CD4-positive, alpha-beta T cell treated with Interleukin-17A for 4 hours (primary cell): Measurements from ENCODE around the gene RPL6.
"Not testable (repeated sequence)": the region's sequence is repeated elsewhere in the genome, so short reads cannot be mapped to it uniquely, and the experiment has no call there.

Experiments used
- DNase-seq: peaks from one replicate; pipeline ENCODE4 v3.0.0-alpha.2; 2020; ENCODE audit warnings: mixed read lengths

The RPL6 gene

GRCh38 chr12:112419297-112420133 is 10.1 kb upstream of the RPL6 start:
- no peak for DNase-seq

- DNase-seq: peak; percentile 89
These were observed 9.3 kb upstream of the RPL6 start, which contains the start of gene PTPN11 for GRCh38 chr12:112418608-112419296. PTPN11 (plus strand) TSS chr12:112418947; CDS start chr12:112419112, 165 bp downstream.

- DNase-seq: no peak
These were observed 8.8 kb upstream of the RPL6 start for GRCh38 chr12:112418273-112418607.

- not testable (repeated sequence) for DNase-seq
These were observed 6.1 kb upstream of the RPL6 start for GRCh38 chr12:112415457-112415856.

GRCh38 chr12:112413855-112414625 is 4.6 kb upstream of the RPL6 start:
- no peak for DNase-seq

GRCh38 chr12:112409906-112410244 is 470 bp upstream of the RPL6 start:
- no peak for DNase-seq

GRCh38 chr12:112408621-112409020 is 784 bp downstream of the RPL6 start:
- peak; percentile 36 for DNase-seq

- DNase-seq: not testable (repeated sequence)
These were observed 1.7 kb downstream of the RPL6 start for GRCh38 chr12:112407683-112408082.

GRCh38 chr12:112406519-112407488 is 2.6 kb downstream of the RPL6 start:
- no peak for DNase-seq

- DNase-seq: no peak
These were observed 7.4 kb downstream of the RPL6 start for GRCh38 chr12:112401903-112402498.

GRCh38 chr12:112401054-112401453 is 8.4 kb downstream of the RPL6 start:
- DNase-seq: no peak

GRCh38 chr12:112393328-112393727 is 16.1 kb downstream of the RPL6 start:
- DNase-seq: no peak

GRCh38 chr12:112389922-112390654 is 19.3 kb downstream of the RPL6 start:
- not testable (repeated sequence) for DNase-seq

GRCh38 chr12:112389228-112389627 is 20.2 kb downstream of the RPL6 start:
- no peak for DNase-seq

- DNase-seq: no peak
These were observed 22.7 kb downstream of the RPL6 start for GRCh38 chr12:112386726-112387125.

GRCh38 chr12:112382866-112383265 is 26.5 kb downstream of the RPL6 start:
- DNase-seq: no peak

GRCh38 chr12:112381883-112382796 is 27.3 kb downstream of the RPL6 start, which contains the start of gene HECTD4:
HECTD4 (minus strand) TSS chr12:112382431; CDS start chr12:112382128, 303 bp downstream.
- DNase-seq: peak; percentile 98

GRCh38 chr12:112381406-112381882 is 28.0 kb downstream of the RPL6 start:
- DNase-seq: peak; percentile 30

GRCh38 chr12:112380663-112381405 is 28.6 kb downstream of the RPL6 start:
- DNase-seq: no peak
